GM23338 (cell line): ENCODE results near the gene SPATC1L. TPM values are rescaled to one million over a fixed set of nuclear protein-coding genes. Genes with fewer than 3 reads are reported as not detected.
A peak's percentile ranks its signal among the peaks of the same experiment; 100 is the strongest.

Experiments
- ATAC-seq: fragments of 200-7000 bp; cut with Tn5 transposase; 3 replicates; pipeline ENCODE4 v1.9.1; 2020
- DNase-seq: peaks from one replicate; pipeline ENCODE4 v3.0.0-alpha.2; 2015; ENCODE audit warnings: low spot score
- H2AFZ ChIP-seq: fragments of 200-600 bp; sonication (generic); 2 replicates; pipeline ENCODE4 v1.8.0; 2016; ENCODE audit warnings: antibody characterized with exemption, mild to moderate bottlenecking, moderate library complexity
- H3F3A ChIP-seq: fragments of 200-600 bp; sonication (generic); replicated peaks from 2 replicates; pipeline ENCODE4 v1.8.0; 2017; ENCODE audit warnings: antibody characterized with exemption, mixed run types, low read depth
- H3K27ac ChIP-seq: fragments of 200-600 bp; sonication (generic); 2 replicates; pipeline ENCODE4 v1.6.1; 2016; ENCODE audit warnings: low read depth
- H3K27me3 ChIP-seq: fragments of 200-600 bp; sonication (generic); 2 replicates; pipeline ENCODE4 v1.8.0; 2016; ENCODE audit warnings: mild to moderate bottlenecking, mixed run types, moderate library complexity; ENCODE audit not compliant: insufficient read depth
- H3K36me3 ChIP-seq: fragments of 200-600 bp; sonication (generic); 2 replicates; pipeline ENCODE4 v1.8.0; 2016; ENCODE audit warnings: mild to moderate bottlenecking; ENCODE audit not compliant: insufficient read depth
- H3K4me1 ChIP-seq: fragments of 200-600 bp; sonication (generic); 2 replicates; pipeline ENCODE4 v1.8.0; 2016; ENCODE audit warnings: mild to moderate bottlenecking, moderate library complexity; ENCODE audit not compliant: insufficient read depth
- H3K4me2 ChIP-seq: fragments of 200-600 bp; sonication (generic); 2 replicates; pipeline ENCODE4 v1.7.1; 2017; ENCODE audit warnings: mixed run types
- H3K4me3 ChIP-seq: fragments of 200-600 bp; sonication (generic); 2 replicates; pipeline ENCODE4 v1.6.1; 2016; ENCODE audit warnings: mixed run types
- H3K79me2 ChIP-seq: fragments of 200-600 bp; sonication (generic); replicated peaks from 2 replicates; pipeline ENCODE4 v1.8.0; 2017; ENCODE audit warnings: mild to moderate bottlenecking; ENCODE audit not compliant: insufficient read depth
- H3K9me2 ChIP-seq: fragments of 200-600 bp; sonication (generic); 2 replicates; pipeline ENCODE4 v1.8.0; 2017; ENCODE audit not compliant: insufficient read depth
- H4K20me1 ChIP-seq: fragments of 200-600 bp; sonication (generic); replicated peaks from 2 replicates; pipeline ENCODE4 v1.8.0; 2017; ENCODE audit warnings: mild to moderate bottlenecking; ENCODE audit not compliant: insufficient read depth
- H3K27ac Mint-ChIP-seq: 2 replicates; pipeline ENCODE4 v1.8.0; 2020; ENCODE audit warnings: inconsistent platforms, mild to moderate bottlenecking, moderate library complexity, mixed read lengths
- H3K27me3 Mint-ChIP-seq: 3 replicates; pipeline ENCODE4 v1.8.0; 2022; ENCODE audit warnings: low read depth, mild to moderate bottlenecking, moderate library complexity, mixed read lengths, inconsistent platforms; ENCODE audit not compliant: insufficient read depth, poor library complexity
- H3K36me3 Mint-ChIP-seq: 3 replicates; pipeline ENCODE4 v1.8.0; 2021; ENCODE audit warnings: low read depth, mild to moderate bottlenecking, inconsistent platforms, moderate library complexity, mixed read lengths
- H3K4me1 Mint-ChIP-seq: 3 replicates; pipeline ENCODE4 v1.8.0; 2020; ENCODE audit warnings: mild to moderate bottlenecking, inconsistent platforms, mixed read lengths
- H3K4me3 Mint-ChIP-seq: 3 replicates; pipeline ENCODE4 v1.8.0; 2021; ENCODE audit warnings: moderate library complexity, mild to moderate bottlenecking, inconsistent platforms, mixed read lengths
- H3K9me3 Mint-ChIP-seq: 3 replicates; pipeline ENCODE4 v1.8.0; 2020; ENCODE audit warnings: moderate library complexity, mild to moderate bottlenecking, inconsistent platforms, mixed read lengths
- CREB1 ChIP-seq: fragments of 250-450 bp; sonication (Bioruptor Pico); IDR thresholded peaks from 2 replicates; pipeline ENCODE4 v1.5.0; 2020; ENCODE audit warnings: low read depth, mild to moderate bottlenecking, moderate library complexity
- EZH2 ChIP-seq: fragments of 200-600 bp; sonication (generic); IDR thresholded peaks from one replicate; pipeline ENCODE4 v1.8.0; 2017; ENCODE audit warnings: antibody characterized with exemption, mild to moderate bottlenecking, low read depth; ENCODE audit not compliant: unreplicated experiment
- EZH2phosphoT487 ChIP-seq: fragments of 200-600 bp; sonication (generic); IDR thresholded peaks from one replicate; pipeline ENCODE4 v1.8.1; 2018; ENCODE audit warnings: antibody characterized with exemption; ENCODE audit not compliant: unreplicated experiment
- JUNB ChIP-seq: IDR thresholded peaks from one replicate; pipeline ENCODE4 v1.6.1; 2016; ENCODE audit warnings: antibody characterized with exemption; ENCODE audit not compliant: unreplicated experiment
- STAT1 ChIP-seq: IDR thresholded peaks from one replicate; pipeline ENCODE4 v1.6.1; 2016; ENCODE audit warnings: antibody characterized with exemption; ENCODE audit not compliant: unreplicated experiment
- ZNF114 ChIP-seq: fragments of 250-450 bp; sonication (Bioruptor Pico); IDR thresholded peaks from 2 replicates; pipeline ENCODE4 v1.5.0; 2020; ENCODE audit warnings: mild to moderate bottlenecking, moderate library complexity
- polyA plus RNA-seq: library from polyadenylated mRNA; unstranded; fragments of >200 nt; fragmentation: Nextera tagmentation; extraction: Ambion mirVana; gene quantifications from 2 replicates; pipeline ENCODE4 v1.2.1, GENCODE V29; 2016
- total RNA-seq: library from RNA; depleted of rRNA; stranded (reverse); fragments of >200 nt; shearing (Covaris generic); gene quantifications from 2 replicates; pipeline ENCODE4 v1.2.3, GENCODE V29; 2014
- TF ChIP-seq, protein P1 (sequence below): fragments of 250-450 bp; sonication (Bioruptor Pico); IDR thresholded peaks from 2 replicates; pipeline ENCODE4 v1.5.0; 2020; ENCODE audit warnings: mild to moderate bottlenecking, moderate library complexity
- TF ChIP-seq, protein P2 (sequence below): IDR thresholded peaks from 2 replicates; pipeline ENCODE4 v1.6.1; 2016; ENCODE audit warnings: antibody characterized with exemption
- TF ChIP-seq, protein P3 (sequence below), 2 experiments: fragments of 200-600 bp in 1 of 2; sonication (generic) in 1 of 2; conservative IDR thresholded peaks; 2 replicates each; pipeline versions ENCODE4 v1.5.1 to v1.6.1; 2016 to 2017; ENCODE audit warnings: antibody characterized with exemption in 2 of 2, low read depth in 2 of 2, mild to moderate bottlenecking in 2 of 2, moderate library complexity in 1 of 2
- TF ChIP-seq, protein P4 (sequence below): IDR thresholded peaks from one replicate; pipeline ENCODE4 v1.6.1; 2018; ENCODE audit warnings: antibody characterized with exemption; ENCODE audit not compliant: unreplicated experiment

The SPATC1L gene
- total and polyA plus RNA-seq, 2 experiments from 2014 or later = 37.6 to 70.2 TPM

DNA sequence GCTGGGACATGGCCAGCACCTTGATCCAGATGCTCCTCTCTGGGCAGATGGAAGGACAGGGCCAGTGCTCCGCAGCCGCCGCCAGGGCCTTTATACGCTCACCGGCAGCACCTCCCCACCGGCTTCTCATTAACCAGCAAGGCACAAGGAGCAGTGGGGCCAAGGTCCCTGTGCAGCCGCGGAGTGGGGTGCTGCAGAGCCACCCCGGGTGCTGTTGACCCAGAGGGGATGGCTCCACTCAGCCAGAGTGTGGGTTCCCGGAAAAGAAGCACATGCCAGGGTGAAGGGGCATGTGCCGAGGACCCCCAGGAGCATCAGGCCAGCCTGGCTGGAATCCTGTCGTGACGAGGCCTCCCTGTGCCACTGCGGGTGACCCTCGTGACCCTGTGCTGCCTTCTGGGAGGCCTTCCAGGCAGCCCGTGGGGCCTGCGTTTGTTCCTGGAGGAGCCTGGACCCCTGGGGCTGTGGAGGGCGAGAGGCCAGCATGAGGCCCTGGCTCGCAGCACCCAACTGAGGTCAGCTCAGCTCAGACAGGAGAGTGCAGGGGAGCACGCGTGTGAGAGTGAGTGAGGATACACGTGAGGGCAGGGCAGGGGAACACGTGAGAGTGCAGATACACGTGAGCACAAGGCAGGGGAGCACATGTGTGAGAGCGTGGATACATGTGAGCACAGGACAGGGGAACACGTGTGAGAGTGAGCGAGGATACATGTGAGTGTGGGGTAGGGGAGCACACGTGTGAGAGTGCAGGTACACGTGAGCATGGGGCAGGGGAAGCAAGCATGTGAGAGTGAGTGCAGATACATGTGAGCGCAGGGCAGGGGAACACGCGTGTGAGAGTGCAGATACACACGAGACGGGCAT is 28.5 kb downstream of the SPATC1L start, which contains the start of gene FTCD:
TSS of gene FTCD (minus strand) at position 66 of the 864 bp plus-strand sequence. CDS start at position 10, 56 bp downstream.
- H3K27ac Mint-ChIP-seq = peak within 1 kb of the TSS; percentile 19; the same call in 1 of the 2 replicates

More for the DNA sequence above, 28.5 kb downstream of the SPATC1L start, which contains the start of gene FTCD:
- TF ChIP-seq CREB1 (no peak), EZH2phosphoT487 (no peak), JUNB (no peak), ZNF114 (CRISPR knock-in tag) (no peak), EZH2 (no peak), STAT1 (no peak)
- TF ChIP-seq, protein P1, sequence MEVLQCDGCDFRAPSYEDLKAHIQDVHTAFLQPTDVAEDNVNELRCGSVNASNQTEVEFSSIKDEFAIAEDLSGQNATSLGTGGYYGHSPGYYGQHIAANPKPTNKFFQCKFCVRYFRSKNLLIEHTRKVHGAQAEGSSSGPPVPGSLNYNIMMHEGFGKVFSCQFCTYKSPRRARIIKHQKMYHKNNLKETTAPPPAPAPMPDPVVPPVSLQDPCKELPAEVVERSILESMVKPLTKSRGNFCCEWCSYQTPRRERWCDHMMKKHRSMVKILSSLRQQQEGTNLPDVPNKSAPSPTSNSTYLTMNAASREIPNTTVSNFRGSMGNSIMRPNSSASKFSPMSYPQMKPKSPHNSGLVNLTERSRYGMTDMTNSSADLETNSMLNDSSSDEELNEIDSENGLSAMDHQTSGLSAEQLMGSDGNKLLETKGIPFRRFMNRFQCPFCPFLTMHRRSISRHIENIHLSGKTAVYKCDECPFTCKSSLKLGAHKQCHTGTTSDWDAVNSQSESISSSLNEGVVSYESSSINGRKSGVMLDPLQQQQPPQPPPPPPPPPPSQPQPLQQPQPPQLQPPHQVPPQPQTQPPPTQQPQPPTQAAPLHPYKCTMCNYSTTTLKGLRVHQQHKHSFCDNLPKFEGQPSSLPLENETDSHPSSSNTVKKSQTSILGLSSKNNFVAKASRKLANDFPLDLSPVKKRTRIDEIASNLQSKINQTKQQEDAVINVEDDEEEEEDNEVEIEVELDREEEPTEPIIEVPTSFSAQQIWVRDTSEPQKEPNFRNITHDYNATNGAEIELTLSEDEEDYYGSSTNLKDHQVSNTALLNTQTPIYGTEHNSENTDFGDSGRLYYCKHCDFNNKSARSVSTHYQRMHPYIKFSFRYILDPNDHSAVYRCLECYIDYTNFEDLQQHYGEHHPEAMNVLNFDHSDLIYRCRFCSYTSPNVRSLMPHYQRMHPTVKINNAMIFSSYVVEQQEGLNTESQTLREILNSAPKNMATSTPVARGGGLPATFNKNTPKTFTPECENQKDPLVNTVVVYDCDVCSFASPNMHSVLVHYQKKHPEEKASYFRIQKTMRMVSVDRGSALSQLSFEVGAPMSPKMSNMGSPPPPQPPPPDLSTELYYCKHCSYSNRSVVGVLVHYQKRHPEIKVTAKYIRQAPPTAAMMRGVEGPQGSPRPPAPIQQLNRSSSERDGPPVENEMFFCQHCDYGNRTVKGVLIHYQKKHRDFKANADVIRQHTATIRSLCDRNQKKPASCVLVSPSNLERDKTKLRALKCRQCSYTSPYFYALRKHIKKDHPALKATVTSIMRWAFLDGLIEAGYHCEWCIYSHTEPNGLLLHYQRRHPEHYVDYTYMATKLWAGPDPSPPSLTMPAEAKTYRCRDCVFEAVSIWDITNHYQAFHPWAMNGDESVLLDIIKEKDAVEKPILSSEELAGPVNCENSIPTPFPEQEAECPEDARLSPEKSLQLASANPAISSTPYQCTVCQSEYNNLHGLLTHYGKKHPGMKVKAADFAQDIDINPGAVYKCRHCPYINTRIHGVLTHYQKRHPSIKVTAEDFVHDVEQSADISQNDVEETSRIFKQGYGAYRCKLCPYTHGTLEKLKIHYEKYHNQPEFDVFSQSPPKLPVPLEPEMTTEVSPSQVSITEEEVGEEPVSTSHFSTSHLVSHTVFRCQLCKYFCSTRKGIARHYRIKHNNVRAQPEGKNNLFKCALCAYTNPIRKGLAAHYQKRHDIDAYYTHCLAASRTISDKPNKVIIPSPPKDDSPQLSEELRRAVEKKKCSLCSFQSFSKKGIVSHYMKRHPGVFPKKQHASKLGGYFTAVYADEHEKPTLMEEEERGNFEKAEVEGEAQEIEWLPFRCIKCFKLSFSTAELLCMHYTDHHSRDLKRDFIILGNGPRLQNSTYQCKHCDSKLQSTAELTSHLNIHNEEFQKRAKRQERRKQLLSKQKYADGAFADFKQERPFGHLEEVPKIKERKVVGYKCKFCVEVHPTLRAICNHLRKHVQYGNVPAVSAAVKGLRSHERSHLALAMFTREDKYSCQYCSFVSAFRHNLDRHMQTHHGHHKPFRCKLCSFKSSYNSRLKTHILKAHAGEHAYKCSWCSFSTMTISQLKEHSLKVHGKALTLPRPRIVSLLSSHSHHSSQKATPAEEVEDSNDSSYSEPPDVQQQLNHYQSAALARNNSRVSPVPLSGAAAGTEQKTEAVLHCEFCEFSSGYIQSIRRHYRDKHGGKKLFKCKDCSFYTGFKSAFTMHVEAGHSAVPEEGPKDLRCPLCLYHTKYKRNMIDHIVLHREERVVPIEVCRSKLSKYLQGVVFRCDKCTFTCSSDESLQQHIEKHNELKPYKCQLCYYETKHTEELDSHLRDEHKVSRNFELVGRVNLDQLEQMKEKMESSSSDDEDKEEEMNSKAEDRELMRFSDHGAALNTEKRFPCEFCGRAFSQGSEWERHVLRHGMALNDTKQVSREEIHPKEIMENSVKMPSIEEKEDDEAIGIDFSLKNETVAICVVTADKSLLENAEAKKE (CRISPR knock-in tag) = no peak
- TF ChIP-seq, protein P2, sequence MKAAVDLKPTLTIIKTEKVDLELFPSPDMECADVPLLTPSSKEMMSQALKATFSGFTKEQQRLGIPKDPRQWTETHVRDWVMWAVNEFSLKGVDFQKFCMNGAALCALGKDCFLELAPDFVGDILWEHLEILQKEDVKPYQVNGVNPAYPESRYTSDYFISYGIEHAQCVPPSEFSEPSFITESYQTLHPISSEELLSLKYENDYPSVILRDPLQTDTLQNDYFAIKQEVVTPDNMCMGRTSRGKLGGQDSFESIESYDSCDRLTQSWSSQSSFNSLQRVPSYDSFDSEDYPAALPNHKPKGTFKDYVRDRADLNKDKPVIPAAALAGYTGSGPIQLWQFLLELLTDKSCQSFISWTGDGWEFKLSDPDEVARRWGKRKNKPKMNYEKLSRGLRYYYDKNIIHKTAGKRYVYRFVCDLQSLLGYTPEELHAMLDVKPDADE = no peak
- TF ChIP-seq, protein P3, sequence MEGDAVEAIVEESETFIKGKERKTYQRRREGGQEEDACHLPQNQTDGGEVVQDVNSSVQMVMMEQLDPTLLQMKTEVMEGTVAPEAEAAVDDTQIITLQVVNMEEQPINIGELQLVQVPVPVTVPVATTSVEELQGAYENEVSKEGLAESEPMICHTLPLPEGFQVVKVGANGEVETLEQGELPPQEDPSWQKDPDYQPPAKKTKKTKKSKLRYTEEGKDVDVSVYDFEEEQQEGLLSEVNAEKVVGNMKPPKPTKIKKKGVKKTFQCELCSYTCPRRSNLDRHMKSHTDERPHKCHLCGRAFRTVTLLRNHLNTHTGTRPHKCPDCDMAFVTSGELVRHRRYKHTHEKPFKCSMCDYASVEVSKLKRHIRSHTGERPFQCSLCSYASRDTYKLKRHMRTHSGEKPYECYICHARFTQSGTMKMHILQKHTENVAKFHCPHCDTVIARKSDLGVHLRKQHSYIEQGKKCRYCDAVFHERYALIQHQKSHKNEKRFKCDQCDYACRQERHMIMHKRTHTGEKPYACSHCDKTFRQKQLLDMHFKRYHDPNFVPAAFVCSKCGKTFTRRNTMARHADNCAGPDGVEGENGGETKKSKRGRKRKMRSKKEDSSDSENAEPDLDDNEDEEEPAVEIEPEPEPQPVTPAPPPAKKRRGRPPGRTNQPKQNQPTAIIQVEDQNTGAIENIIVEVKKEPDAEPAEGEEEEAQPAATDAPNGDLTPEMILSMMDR (conservative IDR thresholded peaks at IDR 0.05; ENCODE audit: low read depth in 2 of 2) = no peak
- TF ChIP-seq, protein P4, sequence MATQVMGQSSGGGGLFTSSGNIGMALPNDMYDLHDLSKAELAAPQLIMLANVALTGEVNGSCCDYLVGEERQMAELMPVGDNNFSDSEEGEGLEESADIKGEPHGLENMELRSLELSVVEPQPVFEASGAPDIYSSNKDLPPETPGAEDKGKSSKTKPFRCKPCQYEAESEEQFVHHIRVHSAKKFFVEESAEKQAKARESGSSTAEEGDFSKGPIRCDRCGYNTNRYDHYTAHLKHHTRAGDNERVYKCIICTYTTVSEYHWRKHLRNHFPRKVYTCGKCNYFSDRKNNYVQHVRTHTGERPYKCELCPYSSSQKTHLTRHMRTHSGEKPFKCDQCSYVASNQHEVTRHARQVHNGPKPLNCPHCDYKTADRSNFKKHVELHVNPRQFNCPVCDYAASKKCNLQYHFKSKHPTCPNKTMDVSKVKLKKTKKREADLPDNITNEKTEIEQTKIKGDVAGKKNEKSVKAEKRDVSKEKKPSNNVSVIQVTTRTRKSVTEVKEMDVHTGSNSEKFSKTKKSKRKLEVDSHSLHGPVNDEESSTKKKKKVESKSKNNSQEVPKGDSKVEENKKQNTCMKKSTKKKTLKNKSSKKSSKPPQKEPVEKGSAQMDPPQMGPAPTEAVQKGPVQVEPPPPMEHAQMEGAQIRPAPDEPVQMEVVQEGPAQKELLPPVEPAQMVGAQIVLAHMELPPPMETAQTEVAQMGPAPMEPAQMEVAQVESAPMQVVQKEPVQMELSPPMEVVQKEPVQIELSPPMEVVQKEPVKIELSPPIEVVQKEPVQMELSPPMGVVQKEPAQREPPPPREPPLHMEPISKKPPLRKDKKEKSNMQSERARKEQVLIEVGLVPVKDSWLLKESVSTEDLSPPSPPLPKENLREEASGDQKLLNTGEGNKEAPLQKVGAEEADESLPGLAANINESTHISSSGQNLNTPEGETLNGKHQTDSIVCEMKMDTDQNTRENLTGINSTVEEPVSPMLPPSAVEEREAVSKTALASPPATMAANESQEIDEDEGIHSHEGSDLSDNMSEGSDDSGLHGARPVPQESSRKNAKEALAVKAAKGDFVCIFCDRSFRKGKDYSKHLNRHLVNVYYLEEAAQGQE = no peak
- H3K4me1 Mint-ChIP-seq = peaks cover 10% of the 10 kb centered on the region
- Histone ChIP-seq H3K27me3 (no peaks in the 10 kb centered on the region), H3K36me3 (no peaks in the 10 kb centered on the region), H3K79me2 (no peaks in the 10 kb centered on the region), H4K20me1 (no peaks in the 10 kb centered on the region), H3K27ac (no peak within 1 kb of the TSS), H3F3A (no peaks in the 10 kb centered on the region), H3K9me2 (no peaks in the 10 kb centered on the region), H3K4me1 (no peaks in the 10 kb centered on the region; the same call in 1 of the 2 replicates), H2AFZ (no peak within 1 kb of the TSS), H3K4me2 (no peak within 1 kb of the TSS), H3K4me3 (no peak within 1 kb of the TSS)
- ATAC-seq (no peak), DNase-seq (no peak)
- no peak within 1 kb of the TSS for H3K4me3 Mint-ChIP-seq
- H3K9me3 Mint-ChIP-seq = peaks cover 7% of the 10 kb centered on the region; the same call in 1 of the 3 replicates
- H3K27me3 Mint-ChIP-seq = peaks cover 14% of the 10 kb centered on the region
- peaks cover 15% of the 10 kb centered on the region for H3K36me3 Mint-ChIP-seq
